GM21529 (cell line): ENCODE data around the gene XAB2.

ENCODE experiments used
- ATAC-seq: cut with Tn5 transposase; IDR thresholded peaks from one replicate; pipeline ENCODE4 v1.9.1; 2021; ENCODE audit not compliant: unreplicated experiment

Gene XAB2

DNA sequence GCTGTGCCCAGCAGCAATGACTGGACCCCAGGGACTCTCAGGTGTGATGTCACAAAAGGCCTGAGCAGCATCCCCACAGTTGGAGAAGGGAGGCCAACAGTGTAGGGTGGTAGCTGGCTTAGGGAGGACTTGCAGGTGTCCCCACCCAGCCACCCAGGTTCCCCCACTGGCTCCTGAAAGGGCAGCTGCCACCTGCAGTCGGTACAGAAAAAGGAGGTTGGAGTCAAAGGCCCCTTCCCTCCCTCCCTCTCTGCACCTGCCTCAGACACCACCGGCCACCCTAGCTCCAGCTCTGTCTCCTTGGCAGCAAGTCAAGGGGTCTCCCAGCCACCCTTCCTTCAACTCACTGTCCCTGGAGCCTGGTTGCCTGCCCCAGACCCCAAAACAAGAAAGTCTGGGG is 4.4 kb upstream of the XAB2 start, which contains the start of gene PCP2:
Gene PCP2 (minus strand): TSS at position 22 of the 400 bp plus-strand sequence. CDS start 262 bp downstream, outside the sequence.
- no peak for ATAC-seq

- ATAC-seq = no peak
These were observed 3.2 kb upstream of the XAB2 start for GRCh38 chr19:7632340-7633203.

DNA sequence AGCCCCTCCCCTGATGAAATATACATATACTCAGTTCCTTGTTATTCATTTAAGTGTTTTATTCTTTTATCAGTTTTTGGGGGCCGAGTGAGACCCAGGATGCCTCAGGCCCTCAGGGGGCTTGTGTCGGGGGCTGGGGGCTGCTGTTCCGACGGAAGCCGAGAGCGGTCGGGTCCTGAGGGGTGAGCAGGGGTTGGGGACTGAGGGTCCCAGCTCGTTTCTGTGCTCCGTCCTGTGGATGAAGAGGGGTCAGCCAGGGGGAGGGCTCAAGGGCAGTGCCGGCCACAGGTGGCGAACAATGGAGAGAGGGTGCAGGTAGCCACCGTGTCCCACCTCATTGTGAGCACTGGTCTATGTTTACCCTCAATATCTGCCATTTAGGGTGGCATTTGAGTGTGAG is 2.2 kb upstream of the XAB2 start:
- no peak for ATAC-seq

GRCh38 chr19:7628589-7629311 is 595 bp downstream of the XAB2 start:
- no peak for ATAC-seq

DNA sequence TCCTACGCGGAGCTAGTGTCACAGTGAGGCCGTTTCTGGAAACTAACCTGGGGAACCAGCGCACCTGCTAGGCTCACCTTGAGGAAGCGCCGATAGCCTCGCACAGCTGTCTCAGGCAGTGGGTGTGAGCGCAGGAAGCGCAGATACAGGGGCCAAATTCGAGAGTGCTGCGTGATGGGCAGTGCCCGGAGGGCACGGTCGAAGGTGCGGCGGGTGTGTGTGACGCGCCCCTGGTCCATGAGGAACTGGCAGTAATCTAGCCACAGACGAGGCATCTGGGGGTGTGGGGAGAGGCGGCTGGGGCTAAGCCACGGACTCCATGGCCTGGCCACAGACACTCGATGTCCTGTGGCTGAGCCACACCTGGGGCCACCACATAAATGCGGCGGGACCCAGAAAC is 2.2 kb downstream of the XAB2 start:
- ATAC-seq = no peak

DNA sequence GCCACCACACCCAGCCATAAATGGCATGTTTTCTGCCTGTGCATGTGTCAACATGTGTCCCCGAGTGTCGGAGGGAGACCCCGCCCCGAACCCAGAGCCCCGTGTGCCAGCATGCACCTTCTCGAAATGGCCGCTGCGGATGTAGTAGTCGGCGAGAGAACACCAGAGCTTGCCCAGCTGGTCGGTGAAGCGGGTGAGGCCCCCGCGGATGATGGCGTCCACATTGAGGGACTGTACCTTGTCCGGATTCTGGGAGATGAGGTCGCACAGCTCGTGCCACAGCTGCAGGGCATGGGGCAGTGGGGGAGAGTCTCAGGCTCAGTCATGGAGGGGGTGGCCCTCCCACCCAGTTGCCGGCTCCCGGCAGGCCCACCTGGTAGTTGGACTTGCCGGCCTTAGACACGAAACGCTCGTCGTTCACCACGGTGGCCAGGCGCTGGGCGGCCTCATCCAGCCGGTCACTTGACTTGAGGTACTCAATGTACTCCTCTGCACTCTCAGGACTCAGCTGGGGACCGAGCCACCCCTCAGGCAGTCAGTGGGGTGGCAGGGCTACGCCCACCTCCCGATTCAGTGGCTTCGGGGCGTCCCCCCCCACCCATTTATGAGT is 3.5 kb downstream of the XAB2 start:
- ATAC-seq = no peak

GRCh38 chr19:7624810-7625209 is 4.5 kb downstream of the XAB2 start:
- no peak for ATAC-seq

DNA sequence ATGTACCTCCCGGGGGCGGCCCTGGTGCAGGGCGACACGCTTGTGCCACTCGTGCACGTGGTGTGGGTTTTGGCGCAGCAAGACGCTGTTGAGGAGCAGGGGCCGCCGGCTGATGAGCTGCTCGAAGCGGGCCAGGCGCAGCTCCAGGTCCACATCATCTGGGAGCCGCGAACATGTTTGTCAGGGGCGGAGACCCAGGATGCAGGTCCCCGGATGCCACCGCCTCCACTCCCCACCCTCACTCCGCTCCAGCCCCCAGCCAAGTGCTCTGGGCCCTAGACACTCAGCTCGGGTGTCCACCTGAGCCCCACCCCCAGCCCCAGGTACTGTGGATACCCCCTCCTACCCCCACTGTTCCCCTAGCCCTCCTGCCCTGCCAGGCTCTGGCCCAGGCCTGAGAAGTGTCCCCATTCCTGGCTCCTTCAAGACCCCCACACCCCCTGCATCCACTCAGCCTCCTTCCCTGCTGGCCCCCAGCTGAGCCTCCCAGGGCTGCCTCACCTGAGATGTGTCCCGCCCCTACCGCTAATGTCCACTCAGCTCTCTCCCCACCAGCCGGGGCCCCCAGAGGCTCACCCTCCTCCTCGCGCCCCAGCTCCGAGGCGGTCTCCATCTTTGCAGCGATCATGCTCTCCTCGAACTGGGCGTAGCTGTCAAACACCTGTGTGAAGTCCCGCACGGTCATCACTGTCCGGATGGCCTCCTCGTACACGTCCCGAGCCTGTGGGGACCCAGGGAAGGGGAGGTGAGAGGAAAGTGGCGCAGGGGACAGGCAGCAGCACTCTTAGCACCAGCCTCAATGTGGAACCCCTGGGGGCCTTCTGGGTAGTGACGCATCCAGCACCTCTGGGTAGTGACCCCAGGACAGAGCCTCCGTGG is 5.4 kb downstream of the XAB2 start:
- no peak for ATAC-seq

DNA sequence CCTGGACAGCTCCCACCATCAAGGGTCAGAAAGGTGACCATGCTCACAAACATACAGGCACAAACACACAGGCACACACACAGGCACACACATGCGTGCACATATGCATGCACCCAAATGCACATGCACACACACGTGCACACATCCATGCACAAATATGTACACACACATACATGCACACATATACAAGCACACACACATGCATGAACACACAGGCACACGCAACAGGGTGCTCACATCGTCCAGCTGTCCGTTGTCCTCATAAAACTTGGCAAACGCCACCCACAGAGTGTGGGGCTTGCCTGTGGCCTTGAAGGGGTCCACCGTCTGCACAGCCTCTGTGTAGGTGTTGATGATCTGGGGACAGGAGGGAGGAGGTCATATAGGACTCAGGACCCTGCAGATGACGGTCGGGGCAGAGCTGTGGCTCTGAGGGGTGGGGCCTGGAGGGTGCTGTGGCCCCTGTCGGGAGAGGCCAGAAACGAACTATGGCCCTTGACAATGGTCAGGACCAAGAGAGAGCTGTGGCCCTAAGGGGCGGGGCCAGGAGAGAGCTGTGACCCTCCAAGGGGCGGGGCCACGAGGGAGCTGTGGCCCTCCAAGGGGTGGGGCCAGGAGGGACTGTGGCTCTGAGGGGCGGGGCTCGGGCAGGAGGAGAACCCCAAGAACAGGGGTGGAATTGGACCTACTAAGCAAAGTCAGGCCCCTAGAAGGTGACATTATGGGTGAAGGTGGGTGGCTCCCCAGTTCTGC is 6.2 kb downstream of the XAB2 start:
- ATAC-seq = no peak

DNA sequence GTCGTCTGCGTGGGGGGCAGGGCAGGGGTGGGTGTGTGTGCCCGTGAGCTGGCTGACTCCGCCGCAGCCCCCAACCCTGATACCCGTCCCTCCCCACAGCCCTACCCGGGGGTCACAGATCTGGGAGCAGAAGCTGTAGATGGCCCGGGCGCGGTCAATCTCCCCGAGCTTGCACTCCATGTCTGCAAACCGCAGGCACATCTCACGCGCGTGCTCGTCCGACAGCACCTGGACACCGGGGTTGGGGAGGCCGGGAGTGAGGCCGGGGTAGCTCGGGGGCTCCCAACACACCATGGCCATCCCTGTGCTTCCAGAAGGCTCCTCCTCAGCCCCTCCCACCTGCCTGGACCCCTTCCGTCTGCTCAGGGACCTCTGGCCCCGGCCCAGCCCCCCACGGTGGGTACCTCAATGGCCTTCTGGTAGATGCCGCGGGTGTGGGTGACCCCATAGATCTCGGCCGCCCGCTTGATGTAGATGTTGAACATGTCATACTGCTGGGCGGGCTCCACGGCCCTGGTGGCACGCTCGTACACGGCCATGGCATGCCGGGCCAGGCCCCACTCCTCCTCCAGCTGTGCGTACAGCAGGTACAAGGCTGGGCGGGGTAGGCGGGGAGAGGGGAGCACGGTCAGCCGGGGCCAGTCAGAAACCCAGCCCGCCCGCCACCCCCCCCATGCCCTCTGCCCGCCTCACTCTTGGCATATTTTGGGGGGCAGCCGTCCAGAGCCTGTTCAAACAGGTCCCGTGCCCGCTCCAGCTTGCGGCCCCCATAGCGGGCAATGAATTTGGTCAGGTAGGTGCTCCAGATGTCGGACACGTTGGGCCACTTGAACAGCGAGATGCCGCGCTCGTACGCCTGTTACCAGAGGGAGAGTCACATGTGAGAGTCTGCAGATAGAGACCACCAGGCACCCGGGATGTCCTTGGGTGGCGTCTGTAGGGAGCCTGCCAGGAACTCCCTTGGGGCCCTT is 8.6 kb downstream of the XAB2 start:
- ATAC-seq = no peak

DNA sequence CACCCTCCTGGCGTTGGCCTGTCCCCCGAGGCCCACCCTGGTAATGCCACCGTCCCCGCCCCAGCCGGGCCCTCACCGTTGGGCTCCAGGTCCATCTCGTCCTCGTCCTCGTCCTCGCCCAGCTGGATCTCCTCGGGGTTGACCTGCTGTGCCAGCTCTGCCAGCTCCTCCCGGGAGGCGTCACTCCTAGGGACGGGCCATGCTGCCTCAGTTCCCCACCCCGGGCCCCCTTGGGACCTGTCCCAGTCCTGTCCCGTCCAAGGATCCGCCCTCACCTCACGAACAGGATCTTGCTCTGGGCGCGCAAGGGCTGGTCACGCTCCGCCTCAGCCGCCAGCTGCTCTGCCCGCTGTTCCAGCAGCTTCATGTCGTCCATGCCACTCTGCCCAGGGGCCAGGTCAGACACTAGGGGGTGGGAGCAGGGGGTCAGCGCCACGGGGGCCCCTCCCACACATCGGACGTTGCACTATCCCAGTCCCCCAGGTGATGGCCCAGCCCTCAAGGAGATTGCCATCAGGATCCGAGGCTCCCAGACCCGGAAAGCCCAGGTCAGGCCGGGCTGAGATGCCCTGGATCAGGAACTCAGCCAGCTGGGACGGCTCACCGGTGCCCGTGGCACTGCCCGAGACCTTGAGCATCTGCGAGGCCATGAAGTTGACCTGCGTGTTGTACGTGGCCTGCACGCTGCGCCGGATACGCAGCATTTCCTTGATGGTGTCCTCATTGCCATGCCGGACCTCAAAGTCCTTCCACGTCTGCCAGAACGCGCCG is 9.5 kb downstream of the XAB2 start:
- ATAC-seq = no peak

DNA sequence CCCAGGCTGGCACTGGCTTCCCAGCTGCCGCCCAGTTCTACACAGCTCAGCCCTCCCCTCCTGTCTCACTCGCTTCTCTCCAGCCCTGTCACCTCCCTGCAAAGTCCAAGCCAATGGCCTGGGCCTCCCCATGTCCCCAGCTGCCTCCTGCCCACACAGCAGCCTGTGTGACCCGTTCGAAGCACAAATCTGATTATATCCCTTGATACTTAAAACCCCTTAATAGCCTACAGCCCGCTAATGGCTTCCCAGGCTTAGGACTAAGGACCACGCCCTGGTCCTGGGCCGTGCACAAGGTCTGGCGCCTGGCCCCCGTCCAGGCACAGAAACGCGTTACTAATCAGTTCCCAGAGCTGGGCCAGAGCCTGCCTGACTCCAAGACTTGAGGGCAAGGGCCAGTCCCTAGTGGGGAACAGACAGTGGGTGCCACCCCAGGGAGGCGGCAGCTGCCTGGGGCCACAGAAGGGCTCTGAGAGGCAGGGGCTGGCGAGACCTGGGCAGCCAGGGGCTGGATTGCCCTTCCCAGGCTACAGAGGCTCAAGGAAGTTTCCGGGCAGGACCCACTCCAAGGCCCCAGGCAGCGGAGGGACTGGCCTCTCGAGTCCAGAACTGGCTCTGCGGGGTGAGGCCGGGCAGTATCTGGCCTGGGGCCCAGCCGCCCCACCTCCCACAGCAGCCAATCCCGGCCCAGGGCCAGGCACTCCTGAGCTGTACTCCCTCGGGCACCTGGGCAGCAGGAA is 10.4 kb downstream of the XAB2 start:
- no peak for ATAC-seq

DNA sequence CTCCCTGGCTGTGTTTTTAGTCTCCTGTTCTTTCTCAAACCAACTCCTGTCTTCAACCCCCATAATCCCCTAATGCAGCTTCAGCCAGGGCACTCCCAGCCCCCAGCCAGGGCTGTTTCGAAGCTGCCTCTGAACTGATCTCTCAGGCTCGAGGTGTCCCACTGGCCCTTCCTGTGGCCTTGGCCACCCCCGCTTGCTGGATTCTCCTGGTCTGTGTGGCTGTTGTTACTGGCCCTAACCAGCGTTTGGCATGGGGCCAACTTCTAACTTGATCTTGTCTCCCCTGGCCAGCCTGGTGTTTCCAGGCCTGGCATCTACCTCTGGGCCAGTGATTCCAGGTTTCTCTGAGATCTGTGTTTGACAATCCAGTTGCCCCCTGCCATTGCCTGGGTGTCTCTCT is 11.0 kb downstream of the XAB2 start:
- no peak for ATAC-seq

DNA sequence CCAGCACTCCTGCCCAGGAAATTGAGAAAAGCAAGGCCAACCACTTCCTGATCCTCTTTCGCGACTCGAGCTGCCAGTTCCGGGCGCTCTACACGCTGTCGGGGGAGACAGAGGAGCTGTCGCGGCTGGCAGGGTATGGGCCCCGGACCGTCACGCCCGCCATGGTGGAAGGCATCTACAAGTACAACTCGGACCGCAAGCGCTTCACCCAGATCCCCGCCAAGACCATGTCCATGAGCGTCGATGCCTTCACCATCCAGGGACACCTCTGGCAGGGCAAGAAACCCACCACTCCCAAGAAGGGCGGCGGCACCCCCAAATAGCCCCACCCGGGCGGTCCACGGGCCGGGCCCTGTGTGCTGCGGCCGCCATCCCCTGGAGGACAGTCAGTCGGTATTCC is 11.6 kb downstream of the XAB2 start:
- no peak for ATAC-seq

- no peak for ATAC-seq
These were observed 12.2 kb downstream of the XAB2 start for GRCh38 chr19:7617172-7617571.

- no peak for ATAC-seq
These were observed 14.2 kb downstream of the XAB2 start for GRCh38 chr19:7614859-7615741.
